HepG2 (cell line): ENCODE results near the gene NELFCD. TPM values are rescaled to one million over a fixed set of nuclear protein-coding genes. Genes with fewer than 3 reads are reported as not detected.

Experiments
- CCDC6 ChIP-seq: sonication (generic); formaldehyde crosslinking; IDR thresholded peaks from 2 replicates; pipeline ENCODE4 v1.8.1; 2022; ENCODE audit warnings: mild to moderate bottlenecking, missing genetic modification reagents, moderate library complexity
- ELF1 ChIP-seq: sonication (generic); formaldehyde crosslinking; IDR thresholded peaks from 2 replicates; pipeline ENCODE4 v1.4.0; 2020; ENCODE audit warnings: missing genetic modification reagents
- GPBP1L1 ChIP-seq: sonication (generic); formaldehyde crosslinking; IDR thresholded peaks from 2 replicates; pipeline ENCODE4 v1.5.0; 2020; ENCODE audit warnings: mild to moderate bottlenecking, missing genetic modification reagents
- JUND ChIP-seq: sonication (generic); formaldehyde crosslinking; IDR thresholded peaks from 2 replicates; pipeline ENCODE4 v1.8.0; 2022; ENCODE audit warnings: mild to moderate bottlenecking, missing genetic modification reagents
- KDM6A ChIP-seq: IDR thresholded peaks from 2 replicates; pipeline ENCODE4 v1.6.1; 2016; ENCODE audit warnings: low read depth
- MED1 ChIP-seq: sonication (generic); formaldehyde crosslinking; IDR thresholded peaks from 2 replicates; pipeline ENCODE4 v1.4.0; 2020; ENCODE audit warnings: missing genetic modification reagents
- NR1H2 ChIP-seq: sonication (generic); formaldehyde crosslinking; IDR thresholded peaks from 2 replicates; pipeline ENCODE4 v1.8.1; 2022; ENCODE audit warnings: low read depth, missing genetic modification reagents, borderline replicate concordance
- PHB2 ChIP-seq: fragments of 450-650 bp; IDR thresholded peaks from 2 replicates; pipeline ENCODE4 v1.6.1; 2018; ENCODE audit not compliant: partially characterized antibody
- POGZ ChIP-seq: sonication (generic); formaldehyde crosslinking; IDR thresholded peaks from 2 replicates; pipeline ENCODE4 v1.4.0; 2020; ENCODE audit warnings: mild to moderate bottlenecking, missing genetic modification reagents
- SALL2 ChIP-seq: sonication (generic); formaldehyde crosslinking; IDR thresholded peaks from 2 replicates; pipeline ENCODE4 v1.8.1; 2023; ENCODE audit warnings: mild to moderate bottlenecking, missing genetic modification reagents, inconsistent platforms
- STAT5B ChIP-seq: sonication (generic); formaldehyde crosslinking; IDR thresholded peaks from 2 replicates; pipeline ENCODE4 v1.4.0; 2020; ENCODE audit warnings: missing genetic modification reagents
- ZBTB37 ChIP-seq: sonication (generic); formaldehyde crosslinking; IDR thresholded peaks from 2 replicates; pipeline ENCODE4 v1.4.0; 2020; ENCODE audit warnings: mild to moderate bottlenecking, missing genetic modification reagents
- ZBTB40 ChIP-seq, 2 experiments: fragments of 450-650 bp in 1 of 2; sonication (generic) in 1 of 2; formaldehyde crosslinking in 1 of 2; IDR thresholded peaks; 2 replicates each; pipeline versions ENCODE4 v1.6.1 to v1.8.0; 2016 to 2022; ENCODE audit warnings: antibody characterized with exemption in 1 of 2, mild to moderate bottlenecking in 1 of 2, missing genetic modification reagents in 1 of 2
- ZNF235 ChIP-seq: sonication (generic); formaldehyde crosslinking; IDR thresholded peaks from 2 replicates; pipeline ENCODE4 v1.8.1; 2023; ENCODE audit warnings: mild to moderate bottlenecking, missing genetic modification reagents, borderline replicate concordance
- ZNF333 ChIP-seq: sonication (generic); formaldehyde crosslinking; IDR thresholded peaks from 2 replicates; pipeline ENCODE4 v1.4.0; 2020; ENCODE audit warnings: mild to moderate bottlenecking, missing genetic modification reagents, borderline replicate concordance
- ZNF782 ChIP-seq: sonication (generic); formaldehyde crosslinking; IDR thresholded peaks from 2 replicates; pipeline ENCODE4 v1.4.0; 2020; ENCODE audit warnings: missing genetic modification reagents, mild to moderate bottlenecking, borderline replicate concordance
- ZSCAN25 ChIP-seq: sonication (generic); formaldehyde crosslinking; IDR thresholded peaks from 2 replicates; pipeline ENCODE4 v1.8.0; 2022; ENCODE audit warnings: mild to moderate bottlenecking, missing genetic modification reagents
- polyA plus RNA-seq, 8 experiments: library from polyadenylated mRNA; depleted of rRNA in 3 of 8; stranded (reverse) in 7 of 8; unstranded in 1 of 8; fragments of >200 nt; fragmentation: Illumina TruSeq in 4 of 8; extraction: Trizol in 4 of 8; gene quantifications; 2 replicates each; pipeline versions ENCODE4 v1.2.1 to v1.2.3, GENCODE V29; 2011 to 2016; ENCODE audit warnings: low read depth in 4 of 8, missing spikeins in 1 of 8, mixed read lengths in 1 of 8; ENCODE audit not compliant: insufficient read depth in 1 of 8
- total RNA-seq, 5 experiments: library from RNA; depleted of rRNA; stranded (reverse); fragments of >200 nt; fragmentation: Illumina TruSeq; extraction: Trizol; gene quantifications; 2 replicates each; pipeline ENCODE4 v1.2.3, GENCODE V29; 2016; ENCODE audit warnings: low read depth in 1 of 5

NELFCD gene
- total and polyA plus RNA-seq, 2 of the 13 experiments (the other 11 are each of a cell fraction or from before 2014, with no cell fraction given) = 159 to 203 TPM

GRCh38 chr20:58980711-58981627 is at the start of gene NELFCD (continued):
- TF ChIP-seq JUND (CRISPR knock-in tag) (0 out of 2 replicates have a peak, but pooled peaks have one; percentile 42), POGZ (peak; percentile 85), CCDC6 (CRISPR knock-in tag) (peak; percentile 72; the same call in 1 of the 2 replicates), ZNF333 (no peak), MED1 (CRISPR knock-in tag) (peak; percentile 84), ZBTB40 (IDR thresholded peaks at IDR 0.05) (no peak), ZBTB40 (CRISPR knock-in tag; IDR thresholded peaks at IDR 0.05) (peak; percentile 42; the same call in 1 of the 2 replicates), ZNF235 (CRISPR knock-in tag) (no peak), ELF1 (peak; percentile 62; the same call in 1 of the 2 replicates), KDM6A (peak; percentile 20; the same call in 1 of the 2 replicates), PHB2 (no peak), ZBTB37 (peak; percentile 78), ZNF782 (CRISPR knock-in tag) (peak; percentile 78; the same call in 1 of the 2 replicates), NR1H2 (no peak), STAT5B (no peak), GPBP1L1 (CRISPR knock-in tag) (no peak), ZSCAN25 (CRISPR knock-in tag) (peak; percentile 63; the same call in 1 of the 2 replicates), SALL2 (no peak)
